ENCODE results near the gene SDC1. TPM values are rescaled to one million over a fixed set of nuclear protein-coding genes. Genes with fewer than 3 reads are reported as not detected.
"Not testable (repeated sequence)": the region's sequence is repeated elsewhere in the genome, so short reads cannot be mapped to it uniquely, and the experiment has no call there.

Gene SDC1
- total RNA-seq, 1 experiment from 2014 or later, result 22.3 TPM

GRCh38 chr2:20195431-20196033 is 29.4 kb downstream of the SDC1 start:
- TF ChIP-seq, protein P1, sequence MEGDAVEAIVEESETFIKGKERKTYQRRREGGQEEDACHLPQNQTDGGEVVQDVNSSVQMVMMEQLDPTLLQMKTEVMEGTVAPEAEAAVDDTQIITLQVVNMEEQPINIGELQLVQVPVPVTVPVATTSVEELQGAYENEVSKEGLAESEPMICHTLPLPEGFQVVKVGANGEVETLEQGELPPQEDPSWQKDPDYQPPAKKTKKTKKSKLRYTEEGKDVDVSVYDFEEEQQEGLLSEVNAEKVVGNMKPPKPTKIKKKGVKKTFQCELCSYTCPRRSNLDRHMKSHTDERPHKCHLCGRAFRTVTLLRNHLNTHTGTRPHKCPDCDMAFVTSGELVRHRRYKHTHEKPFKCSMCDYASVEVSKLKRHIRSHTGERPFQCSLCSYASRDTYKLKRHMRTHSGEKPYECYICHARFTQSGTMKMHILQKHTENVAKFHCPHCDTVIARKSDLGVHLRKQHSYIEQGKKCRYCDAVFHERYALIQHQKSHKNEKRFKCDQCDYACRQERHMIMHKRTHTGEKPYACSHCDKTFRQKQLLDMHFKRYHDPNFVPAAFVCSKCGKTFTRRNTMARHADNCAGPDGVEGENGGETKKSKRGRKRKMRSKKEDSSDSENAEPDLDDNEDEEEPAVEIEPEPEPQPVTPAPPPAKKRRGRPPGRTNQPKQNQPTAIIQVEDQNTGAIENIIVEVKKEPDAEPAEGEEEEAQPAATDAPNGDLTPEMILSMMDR (conservative IDR thresholded peaks at IDR 0.05), result no peak
- no CpG with 5 or more reads among the region's 12 CpGs for WGBS (ENCODE audit: extremely low coverage, insufficient read length, low lambda C conversion rate)
- Histone ChIP-seq H3T11ph (ENCODE audit: low read length) (no peak overlapping the region), H3K23me2 (ENCODE audit: insufficient read length, low read depth, low read length, poor library complexity, severe bottlenecking) (no peaks in the 10 kb centered on the region), H2AFZ (ENCODE audit: low read length) (no peak overlapping the region), H4K20me1 (ENCODE audit: control insufficient read depth, insufficient read depth, insufficient read length) (no peaks in the 10 kb centered on the region), H2BK12ac (ENCODE audit: insufficient read length, low read depth, low read length) (no peak overlapping the region), H3K23ac (ENCODE audit: insufficient read length, low read depth, low read length) (no peak overlapping the region), H3K27ac (ENCODE audit: insufficient read length, low read depth, low read length) (no peak overlapping the region), H3K4me1 (ENCODE audit: insufficient read depth, low read length) (no peaks in the 10 kb centered on the region; the same call in 1 of the 2 replicates), H2BK15ac (ENCODE audit: low read depth, low read length) (no peak overlapping the region), H3K9ac (ENCODE audit: extremely low read depth, insufficient read length, low read length) (no peak overlapping the region), H3K18ac (ENCODE audit: insufficient read length, low read depth, low read length) (no peak overlapping the region), H4K5ac (ENCODE audit: insufficient read length, low read depth, low read length) (no peak overlapping the region), H3K4me2 (ENCODE audit: insufficient read depth, insufficient read length, low read length) (no peak overlapping the region), H2BK5ac (ENCODE audit: insufficient read length, low read length) (no peak overlapping the region), H3K9me3 (ENCODE audit: control insufficient read depth, low read depth, low read length) (no peaks in the 10 kb centered on the region), H3K79me1 (ENCODE audit: insufficient read depth, low read depth, low read length, poor library complexity, severe bottlenecking) (no peaks in the 10 kb centered on the region), H3K14ac (ENCODE audit: insufficient read depth, low read length) (no peak overlapping the region), H3K56ac (ENCODE audit: insufficient read length, low read depth, low read length) (no peak overlapping the region), H2BK20ac (ENCODE audit: low read depth, low read length, poor library complexity, severe bottlenecking) (no peak overlapping the region), H3K4ac (ENCODE audit: low read depth, low read length) (no peak overlapping the region), H4K91ac (ENCODE audit: insufficient read length, low read depth, low read length) (no peak overlapping the region), H3K79me2 (ENCODE audit: insufficient read depth, low read length) (no peaks in the 10 kb centered on the region), H3K27me3 (ENCODE audit: insufficient read depth, low read length) (no peaks in the 10 kb centered on the region), H4K8ac (replicated peaks; ENCODE audit: insufficient read length, low read depth, low read length) (no peak overlapping the region), H2AK5ac (ENCODE audit: insufficient read length, low read length) (no peak overlapping the region), H2BK120ac (ENCODE audit: low read depth, low read length, poor library complexity, severe bottlenecking) (no peak overlapping the region)
- no peaks in the 10 kb centered on the region for H3K9me3 Mint-ChIP-seq
- no peaks in the 10 kb centered on the region for H3K27me3 Mint-ChIP-seq (ENCODE audit: low read depth)
- no peak overlapping the region for H3K27ac Mint-ChIP-seq
- H3K4me1 Mint-ChIP-seq, result peaks cover 22 to 28% of the 10 kb centered on the region in 2 experiments
- DNase-seq, result no peak
- H3K36me3 Mint-ChIP-seq (ENCODE audit: insufficient read depth in 1 of 3, low read depth in 3 of 3), result peaks cover 2 to 3% (median 2%) of the 10 kb centered on the region in 3 experiments; a peak in 6 of 7 replicates
- H3K4me3 Mint-ChIP-seq, result no peak overlapping the region

DNA sequence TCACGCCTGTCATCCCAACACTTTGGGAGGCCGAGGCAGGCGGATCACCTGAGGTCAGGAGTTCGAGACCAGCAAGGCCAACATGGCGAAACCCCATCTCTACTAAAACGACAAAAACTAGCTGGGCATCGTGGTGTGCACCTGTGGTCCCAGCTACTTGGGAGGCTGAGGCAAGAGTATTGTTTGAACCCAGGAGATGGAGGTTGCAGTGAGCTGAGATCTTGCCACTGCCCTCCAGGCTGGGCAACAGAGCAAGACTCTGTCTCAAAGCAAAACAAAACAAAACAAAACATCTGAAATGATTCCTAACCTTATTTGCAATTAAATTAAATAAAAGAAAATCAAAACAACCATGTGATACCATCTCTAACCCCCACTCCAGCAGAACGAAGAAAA is 29.9 kb downstream of the SDC1 start:
- H3K56ac ChIP-seq (ENCODE audit: insufficient read length, low read depth, low read length); H3K4me2 ChIP-seq (ENCODE audit: insufficient read depth, insufficient read length, low read length); H4K20me1 ChIP-seq (ENCODE audit: control insufficient read depth, insufficient read depth, insufficient read length); H3K14ac ChIP-seq (ENCODE audit: insufficient read depth, low read length); DNase-seq; H3K79me2 ChIP-seq (ENCODE audit: insufficient read depth, low read length); H3K27me3 ChIP-seq (ENCODE audit: insufficient read depth, low read length); H2BK12ac ChIP-seq (ENCODE audit: insufficient read length, low read depth, low read length); H3K9me3 ChIP-seq (ENCODE audit: control insufficient read depth, low read depth, low read length); H2AFZ ChIP-seq (ENCODE audit: low read length); H3K27me3 Mint-ChIP-seq (ENCODE audit: low read depth); H4K8ac ChIP-seq (replicated peaks; ENCODE audit: insufficient read length, low read depth, low read length); H2BK120ac ChIP-seq (ENCODE audit: low read depth, low read length, poor library complexity, severe bottlenecking); H3K27ac Mint-ChIP-seq; H3K4me1 ChIP-seq (ENCODE audit: insufficient read depth, low read length); H3K9ac ChIP-seq (ENCODE audit: extremely low read depth, insufficient read length, low read length); H2BK15ac ChIP-seq (ENCODE audit: low read depth, low read length); H3K23ac ChIP-seq (ENCODE audit: insufficient read length, low read depth, low read length); H3K4ac ChIP-seq (ENCODE audit: low read depth, low read length); H2BK20ac ChIP-seq (ENCODE audit: low read depth, low read length, poor library complexity, severe bottlenecking); H4K91ac ChIP-seq (ENCODE audit: insufficient read length, low read depth, low read length); H3K36me3 Mint-ChIP-seq (ENCODE audit: insufficient read depth in 1 of 3, low read depth in 3 of 3); H3K27ac ChIP-seq (ENCODE audit: insufficient read length, low read depth, low read length); H3K23me2 ChIP-seq (ENCODE audit: insufficient read length, low read depth, low read length, poor library complexity, severe bottlenecking); H3K9me3 Mint-ChIP-seq; H3K4me3 Mint-ChIP-seq; H2AK5ac ChIP-seq (ENCODE audit: insufficient read length, low read length); H3T11ph ChIP-seq (ENCODE audit: low read length); H4K5ac ChIP-seq (ENCODE audit: insufficient read length, low read depth, low read length); H3K18ac ChIP-seq (ENCODE audit: insufficient read length, low read depth, low read length); H3K79me1 ChIP-seq (ENCODE audit: insufficient read depth, low read depth, low read length, poor library complexity, severe bottlenecking); H2BK5ac ChIP-seq (ENCODE audit: insufficient read length, low read length): not testable (repeated sequence)
- no CpG with 5 or more reads among the region's 8 CpGs for WGBS (ENCODE audit: extremely low coverage, insufficient read length, low lambda C conversion rate)
- peaks cover 24 to 30% of the 10 kb centered on the region in 2 experiments for H3K4me1 Mint-ChIP-seq
